ENCODE measurements around the gene XPO1.

DNA sequence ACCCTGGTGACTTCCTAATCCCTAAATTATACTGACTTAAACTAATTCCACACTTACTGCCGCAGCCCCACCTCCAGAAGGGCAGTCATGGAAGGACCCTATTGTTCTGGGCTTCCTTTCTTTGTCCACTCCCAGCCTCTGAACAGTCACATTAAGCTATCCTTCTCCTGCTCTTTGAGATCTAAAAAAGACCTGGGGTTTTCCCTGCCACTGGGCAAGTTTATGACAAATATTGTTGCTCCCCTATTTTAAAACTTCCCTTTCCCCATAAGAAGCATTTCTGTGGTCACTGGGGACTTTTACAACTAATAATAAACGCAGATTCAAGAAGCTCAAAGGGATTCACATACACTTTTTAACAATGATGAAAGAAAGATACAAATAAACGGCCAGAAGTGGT, 47.2 kb upstream of the XPO1 start:
- TF ChIP-seq, protein P1, sequence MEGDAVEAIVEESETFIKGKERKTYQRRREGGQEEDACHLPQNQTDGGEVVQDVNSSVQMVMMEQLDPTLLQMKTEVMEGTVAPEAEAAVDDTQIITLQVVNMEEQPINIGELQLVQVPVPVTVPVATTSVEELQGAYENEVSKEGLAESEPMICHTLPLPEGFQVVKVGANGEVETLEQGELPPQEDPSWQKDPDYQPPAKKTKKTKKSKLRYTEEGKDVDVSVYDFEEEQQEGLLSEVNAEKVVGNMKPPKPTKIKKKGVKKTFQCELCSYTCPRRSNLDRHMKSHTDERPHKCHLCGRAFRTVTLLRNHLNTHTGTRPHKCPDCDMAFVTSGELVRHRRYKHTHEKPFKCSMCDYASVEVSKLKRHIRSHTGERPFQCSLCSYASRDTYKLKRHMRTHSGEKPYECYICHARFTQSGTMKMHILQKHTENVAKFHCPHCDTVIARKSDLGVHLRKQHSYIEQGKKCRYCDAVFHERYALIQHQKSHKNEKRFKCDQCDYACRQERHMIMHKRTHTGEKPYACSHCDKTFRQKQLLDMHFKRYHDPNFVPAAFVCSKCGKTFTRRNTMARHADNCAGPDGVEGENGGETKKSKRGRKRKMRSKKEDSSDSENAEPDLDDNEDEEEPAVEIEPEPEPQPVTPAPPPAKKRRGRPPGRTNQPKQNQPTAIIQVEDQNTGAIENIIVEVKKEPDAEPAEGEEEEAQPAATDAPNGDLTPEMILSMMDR (conservative IDR thresholded peaks at IDR 0.05; ENCODE audit: low read depth, low read length) = no peak
- TF ChIP-seq EZH2 (IDR thresholded peaks at IDR 0.05; ENCODE audit: borderline replicate concordance, low read depth, low read length, poor library complexity, severe bottlenecking) = no peak
